T-helper 22 cell (primary cell): ENCODE measurements around the gene MEAK7.

Experiments used
- DNase-seq: peaks from one replicate; pipeline ENCODE4 v3.0.0-alpha.2; 2020; ENCODE audit warnings: low read depth

MEAK7 gene

DNA sequence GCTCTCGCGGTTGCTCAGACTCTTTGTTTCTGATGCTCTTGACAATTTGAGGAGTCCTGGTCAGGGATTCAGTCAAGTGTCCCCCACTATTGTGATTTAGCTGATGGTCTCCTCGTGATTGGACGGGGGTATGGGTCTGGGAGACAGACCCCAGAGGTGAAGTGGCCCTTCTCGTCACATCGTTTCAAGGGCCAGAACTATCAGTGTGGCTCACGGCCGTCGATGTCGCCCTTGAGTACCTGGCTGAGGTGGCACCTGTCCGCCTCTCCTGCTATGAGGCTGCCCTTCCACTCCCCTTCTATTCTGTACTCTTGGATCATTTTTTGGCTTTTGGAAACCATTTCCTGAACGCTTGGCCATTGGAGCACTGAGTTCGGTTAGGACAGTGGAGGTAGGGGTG, 7.4 kb upstream of the MEAK7 start:
- no peak for DNase-seq

DNA sequence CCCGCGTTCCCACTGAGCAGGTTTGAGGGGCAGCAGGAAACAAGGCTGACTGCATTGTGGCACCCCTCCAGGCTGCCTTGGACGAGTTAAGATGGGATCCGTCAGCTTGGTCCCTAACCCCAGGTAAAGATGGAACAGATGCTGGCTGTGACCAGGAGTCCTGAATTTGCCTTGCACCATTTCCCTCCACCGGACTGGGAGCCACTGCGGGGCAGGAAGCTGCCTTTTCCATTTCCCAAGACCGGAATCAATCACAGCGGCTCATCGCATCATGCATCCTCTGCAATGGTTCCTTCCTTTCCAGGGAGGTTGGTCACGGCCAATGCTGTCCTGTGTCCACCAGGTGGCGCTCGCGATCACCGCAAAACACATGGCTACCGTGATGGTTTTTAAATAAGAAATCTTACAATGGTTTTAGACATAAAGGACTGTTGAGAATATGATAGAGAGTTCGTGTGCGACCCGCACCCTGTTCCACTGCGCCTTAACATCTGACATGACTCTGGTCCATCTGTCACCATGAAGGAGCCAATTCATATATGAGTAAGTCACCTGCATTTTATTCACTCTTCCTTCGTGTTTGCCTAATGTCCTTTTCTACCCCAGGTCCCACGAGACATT, 6.8 kb upstream of the MEAK7 start:
- peak; percentile 56 for DNase-seq

GRCh38 chr16:84509032-84509950, 4.8 kb upstream of the MEAK7 start:
- no peak for DNase-seq

- no peak for DNase-seq
These were observed 4.0 kb upstream of the MEAK7 start for GRCh38 chr16:84508502-84508901.

DNA sequence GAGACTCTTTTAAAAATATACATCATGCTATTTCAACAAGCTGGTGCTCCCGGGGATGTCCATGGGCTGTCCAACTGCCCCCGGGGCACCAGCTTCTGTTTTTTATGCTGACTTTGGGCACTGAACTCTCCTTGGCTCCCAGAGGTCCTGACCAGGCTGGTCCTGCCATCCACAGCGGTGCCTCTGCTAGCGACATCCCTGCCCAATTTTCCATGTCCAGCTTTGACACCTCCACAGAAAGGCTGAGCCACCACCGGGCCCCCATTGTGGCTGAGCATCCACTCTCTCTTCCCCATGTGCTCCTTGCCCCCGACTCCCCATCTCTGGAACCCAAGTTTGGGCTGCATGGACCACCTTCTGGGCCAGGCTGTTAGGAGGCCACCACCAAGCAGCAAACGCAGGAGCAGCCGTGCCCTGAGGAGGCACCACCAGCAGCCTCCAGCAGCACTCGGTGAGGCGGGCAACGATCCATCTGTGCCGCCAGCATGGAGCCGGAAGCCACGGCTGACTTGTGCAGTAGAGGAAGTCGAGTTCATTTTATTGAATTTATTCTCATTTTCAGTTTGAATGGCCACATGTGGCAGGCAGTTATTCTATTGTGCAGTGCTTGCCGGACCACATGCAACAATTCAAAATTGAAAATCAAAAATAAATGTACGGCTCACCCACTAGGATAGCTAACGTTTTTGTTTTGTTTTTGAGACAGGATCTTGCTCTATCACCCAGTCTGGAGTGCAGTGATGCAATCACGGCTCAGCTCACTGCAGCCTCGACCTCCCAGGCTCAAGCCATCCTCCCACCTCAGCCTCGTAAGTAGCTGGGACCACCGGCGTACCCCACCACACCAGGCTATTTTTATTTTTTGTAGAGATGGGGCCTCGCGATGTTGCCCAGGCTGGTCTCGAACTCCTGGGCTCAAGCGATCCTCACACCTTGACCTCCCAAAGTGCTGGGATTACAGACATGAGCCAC, 2.8 kb upstream of the MEAK7 start:
- no peak for DNase-seq

DNA sequence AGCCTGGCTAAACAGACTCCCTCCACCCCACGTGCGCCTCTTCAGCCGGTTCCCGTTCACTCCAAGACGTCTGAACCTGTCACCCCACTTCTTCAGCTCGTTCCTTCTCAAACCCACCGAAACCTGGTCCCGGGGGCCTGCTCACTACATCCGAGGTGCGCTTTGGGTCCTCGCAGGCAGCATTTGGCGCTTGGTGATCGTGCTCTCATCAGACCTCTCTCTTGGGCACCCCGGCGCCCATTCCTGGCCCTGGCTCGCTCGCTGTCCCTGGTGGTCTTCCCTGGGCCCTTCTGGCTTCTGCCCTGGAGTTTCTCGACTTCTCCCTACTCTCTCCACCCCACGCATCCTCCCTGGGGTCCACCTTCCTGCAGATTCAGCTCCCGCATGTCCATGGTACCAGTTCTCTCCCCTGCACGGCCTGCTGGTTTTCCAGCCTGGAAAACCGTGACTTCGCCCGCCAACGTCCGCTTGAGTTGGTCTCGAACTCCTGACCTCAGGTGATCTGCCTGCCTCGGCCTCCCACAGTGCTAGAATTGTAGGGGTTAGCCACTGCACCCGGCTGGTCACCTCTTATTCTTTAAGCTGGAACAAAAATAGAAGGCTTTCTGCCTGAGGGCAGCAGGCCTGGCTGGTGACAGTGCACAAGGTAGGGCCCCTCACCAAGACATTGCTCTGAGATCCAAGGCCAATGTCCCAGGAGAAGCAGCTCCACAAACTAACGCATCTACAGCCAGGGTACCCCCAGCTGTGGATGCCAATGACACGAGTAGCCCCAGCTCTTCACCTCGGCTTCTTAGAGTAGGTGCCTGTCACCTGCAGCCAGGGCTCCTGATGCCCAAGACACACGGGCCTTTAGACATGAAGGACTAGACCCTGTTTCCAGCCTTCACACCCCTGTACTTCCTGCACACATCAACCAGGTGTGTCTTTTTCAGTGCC, 1.1 kb upstream of the MEAK7 start:
- DNase-seq = no peak

DNA sequence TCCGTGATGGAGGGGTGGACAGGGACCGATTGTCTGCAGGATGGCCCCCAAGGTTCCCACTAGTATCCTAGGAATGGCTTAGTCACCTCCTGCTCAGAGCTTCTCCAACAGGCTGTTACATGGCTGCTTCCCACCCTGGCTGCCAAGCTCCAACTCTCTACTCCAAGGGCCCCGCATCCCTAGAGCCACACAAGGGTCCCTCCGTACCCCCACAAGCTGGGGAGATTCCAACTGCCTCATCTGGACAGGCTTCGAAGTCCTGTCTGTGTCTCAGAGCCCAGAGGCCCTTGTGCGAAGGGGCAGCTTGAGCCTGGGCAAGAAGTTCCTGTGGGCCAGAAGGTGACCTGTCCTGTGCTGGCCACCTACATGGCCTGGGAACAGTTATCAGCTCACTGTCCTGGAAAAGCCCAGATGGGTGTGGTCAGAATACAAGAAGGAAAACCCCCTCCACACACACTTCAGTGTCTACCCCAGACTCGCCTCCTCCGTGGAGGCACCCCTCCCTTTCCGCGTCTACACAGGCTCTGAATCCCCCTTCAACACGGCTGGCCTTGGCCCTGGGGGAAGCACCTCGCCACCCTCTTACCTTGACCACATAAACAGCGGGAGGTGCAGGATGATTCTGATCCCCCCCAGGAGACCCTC, 586 bp downstream of the MEAK7 start:
- DNase-seq = peak; percentile 22

DNA sequence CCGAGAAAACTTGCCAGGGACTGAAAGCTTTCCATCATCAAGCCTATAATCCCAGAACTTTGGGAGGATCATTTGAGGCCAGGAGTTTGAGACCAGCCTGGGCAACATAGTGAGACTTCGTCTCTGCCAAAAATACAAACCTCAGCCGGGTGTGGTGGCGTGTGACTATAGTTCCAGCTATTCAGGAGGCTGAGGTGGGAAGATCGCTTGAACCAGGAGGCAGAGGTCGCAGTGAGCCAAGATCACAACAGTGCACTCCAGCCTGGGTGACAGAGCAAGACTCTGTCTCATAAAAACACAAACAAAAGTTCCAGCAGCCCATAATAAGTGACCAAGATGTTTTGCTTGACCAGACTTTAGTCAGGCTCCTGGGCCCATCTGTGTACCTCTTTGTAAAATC, 1.9 kb downstream of the MEAK7 start:
- no peak for DNase-seq

- no peak for DNase-seq
These were observed 2.4 kb downstream of the MEAK7 start for GRCh38 chr16:84502075-84502474.

- DNase-seq = no peak
These were observed 3.3 kb downstream of the MEAK7 start for GRCh38 chr16:84501077-84501735.

GRCh38 chr16:84500531-84500930, 3.9 kb downstream of the MEAK7 start:
- DNase-seq = no peak

- no peak for DNase-seq
These were observed 4.8 kb downstream of the MEAK7 start for GRCh38 chr16:84499638-84500037.

DNA sequence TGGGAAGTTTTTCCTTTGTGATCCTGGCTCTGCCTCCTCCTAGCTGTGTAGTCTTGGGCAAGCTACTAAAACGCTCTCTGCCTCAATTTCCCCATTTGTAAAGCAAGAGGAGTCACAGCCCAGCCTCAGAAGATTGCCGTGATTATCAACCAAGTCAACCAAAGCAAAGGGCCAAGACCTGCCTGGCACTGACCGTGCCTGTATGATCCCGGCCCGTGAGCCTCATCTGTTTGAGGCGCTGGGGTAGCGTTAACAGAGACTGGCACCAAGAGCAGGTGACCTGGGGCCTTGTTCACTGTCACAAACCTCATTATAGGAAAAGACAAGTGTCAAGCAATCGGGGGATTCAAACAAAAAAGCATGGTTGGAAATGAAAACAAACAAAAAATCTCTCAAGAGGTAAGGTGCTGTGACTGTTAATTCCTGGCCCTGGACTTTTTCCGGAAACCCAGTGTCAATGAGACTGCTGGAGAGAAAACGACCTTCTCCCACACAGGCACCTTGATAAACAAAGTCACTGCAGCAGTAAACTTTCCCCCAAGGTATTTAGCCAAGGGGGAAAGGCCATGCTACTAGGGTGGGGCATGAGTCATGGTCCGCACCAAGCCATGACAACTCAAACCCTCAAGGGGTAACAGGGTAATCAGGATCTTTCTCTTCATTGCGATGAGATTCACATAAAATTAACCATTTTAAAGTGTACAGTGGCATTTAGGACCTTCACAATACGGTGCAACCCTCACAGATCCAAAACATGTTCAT, 5.4 kb downstream of the MEAK7 start:
- DNase-seq = no peak

DNA sequence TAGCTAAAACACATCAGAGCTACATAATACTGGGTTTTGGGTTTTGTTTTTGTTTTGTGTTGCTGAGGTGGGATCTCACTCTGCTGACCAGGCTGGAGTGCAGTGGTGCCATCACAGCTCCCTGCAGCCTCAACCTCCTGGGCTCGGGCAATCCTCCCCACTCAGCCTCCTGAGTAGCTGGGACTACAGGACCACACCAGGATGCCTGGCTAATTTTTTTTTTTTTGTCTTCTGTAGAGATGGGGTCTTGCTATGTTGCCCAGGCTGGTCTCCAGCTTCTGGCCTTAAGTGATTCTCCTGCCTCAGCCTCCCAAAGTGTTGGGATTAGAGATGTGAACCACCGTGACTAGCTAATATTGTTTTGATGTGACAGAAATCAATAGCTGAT, 6.2 kb downstream of the MEAK7 start:
- DNase-seq = no peak

DNA sequence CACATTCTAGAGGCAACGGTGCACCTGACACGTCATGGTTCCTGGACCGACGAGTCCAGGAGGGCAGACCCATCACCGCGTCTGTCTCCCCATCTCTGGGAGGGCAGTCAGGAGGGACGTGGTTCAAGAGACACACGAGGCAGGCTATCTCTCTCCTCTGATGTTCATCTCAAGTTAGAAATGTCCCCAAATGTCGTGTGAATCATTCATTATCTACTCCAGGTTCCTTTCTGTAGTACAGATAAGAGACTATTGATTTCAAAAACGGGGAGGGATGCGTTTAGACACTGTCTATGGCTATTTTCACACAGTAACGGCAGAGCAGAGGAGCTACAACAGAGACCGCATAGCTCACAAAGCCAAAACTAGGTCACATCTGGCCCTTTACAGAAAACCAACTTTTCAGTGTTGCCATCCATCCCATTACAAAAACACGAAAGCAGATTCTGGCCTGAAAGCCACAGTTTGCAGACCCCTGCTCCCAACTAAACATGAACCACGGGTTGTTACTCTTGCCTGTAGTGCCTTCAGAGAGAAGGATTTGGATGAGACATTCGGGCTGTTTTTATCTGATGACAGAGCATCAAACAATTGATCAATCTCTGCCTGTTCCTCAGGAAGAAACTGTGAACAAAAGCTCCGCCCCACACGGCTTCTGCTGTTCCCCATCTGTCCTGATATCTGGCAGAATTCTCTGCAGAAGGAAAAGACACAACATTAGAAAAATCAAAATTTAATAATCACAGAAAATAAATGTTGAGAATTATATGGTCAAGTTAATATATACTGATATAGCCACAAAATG, 6.8 kb downstream of the MEAK7 start:
- no peak for DNase-seq

GRCh38 chr16:84496991-84497390, 7.5 kb downstream of the MEAK7 start:
- DNase-seq = no peak

GRCh38 chr16:84495506-84495905, 9.0 kb downstream of the MEAK7 start:
- no peak for DNase-seq

DNA sequence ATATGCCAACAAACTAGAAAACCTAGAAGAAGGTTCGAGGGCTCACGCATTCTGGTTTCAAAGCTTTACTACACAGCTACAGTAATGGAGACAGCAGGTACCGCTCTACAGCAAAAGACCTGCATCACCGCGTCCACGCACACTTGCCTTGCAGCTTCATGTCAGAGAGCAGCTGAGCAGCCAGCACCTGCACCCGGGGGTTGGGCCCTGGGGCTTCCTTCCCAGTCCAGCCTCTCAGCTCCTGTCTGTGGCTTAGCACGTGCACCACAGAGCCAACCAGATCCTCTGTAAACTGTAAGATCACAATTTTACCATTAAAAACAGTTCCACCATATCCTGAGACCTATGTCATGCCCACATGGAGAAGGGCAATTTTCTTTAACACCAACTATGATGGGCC, 15.3 kb downstream of the MEAK7 start:
- DNase-seq = no peak

GRCh38 chr16:84487358-84487757, 17.1 kb downstream of the MEAK7 start:
- no peak for DNase-seq
